ENCODE results near the gene RPS6KA2. TPM values are rescaled to one million over a fixed set of nuclear protein-coding genes. Genes with fewer than 3 reads are reported as not detected.
"Not testable (repeated sequence)": the region's sequence is repeated elsewhere in the genome, so short reads cannot be mapped to it uniquely, and the experiment has no call there.

The RPS6KA2 gene
- polyA plus RNA-seq, 1 donor from 2014 or later, result 4.9 TPM

GRCh38 chr6:166379103-166379586 lies 247.9 kb downstream of the RPS6KA2 start:
- Mint-ChIP-seq H3K4me3 (no peak overlapping the region), H3K27me3 (no peaks in the 10 kb centered on the region), H3K4me1 (peaks cover 6 to 14% (median 11%) of the 10 kb centered on the region in 3 donors), H3K36me3 (no peaks in the 10 kb centered on the region), H3K9me3 (no peaks in the 10 kb centered on the region), H3K27ac (no peak overlapping the region)

- no peak overlapping the region for H3K4me3 Mint-ChIP-seq
- H3K27ac Mint-ChIP-seq, result no peak overlapping the region
Measured at GRCh38 chr6:166377721-166378120, 249.3 kb downstream of the RPS6KA2 start.

GRCh38 chr6:166375013-166375412 lies 252.0 kb downstream of the RPS6KA2 start:
- Mint-ChIP-seq H3K36me3 (peaks cover 3% of the 10 kb centered on the region), H3K4me1 (no peaks in the 10 kb centered on the region), H3K27me3 (no peaks in the 10 kb centered on the region), H3K27ac (no peak overlapping the region), H3K4me3 (no peak overlapping the region), H3K9me3 (peaks cover 0 to 2% (median 0%) of the 10 kb centered on the region in 3 donors)

More at GRCh38 chr6:166377721-166378120, 249.3 kb downstream of the RPS6KA2 start:
- H3K27me3 Mint-ChIP-seq, result no peaks in the 10 kb centered on the region
- H3K4me1 Mint-ChIP-seq, result peaks cover 4 to 9% (median 8%) of the 10 kb centered on the region in 3 donors
- H3K36me3 Mint-ChIP-seq, result peaks cover 3% of the 10 kb centered on the region
- peaks cover 0 to 2% (median 0%) of the 10 kb centered on the region in 3 donors for H3K9me3 Mint-ChIP-seq

- peaks cover 3% of the 10 kb centered on the region for H3K36me3 Mint-ChIP-seq
- H3K9me3 Mint-ChIP-seq, result peaks cover 0 to 2% (median 0%) of the 10 kb centered on the region in 3 donors
- H3K4me1 Mint-ChIP-seq, result peaks cover 0 to 2% (median 0%) of the 10 kb centered on the region in 3 donors
- H3K27me3 Mint-ChIP-seq, result no peaks in the 10 kb centered on the region
- H3K4me3 Mint-ChIP-seq, result no peak overlapping the region
- H3K27ac Mint-ChIP-seq, result no peak overlapping the region
Measured at GRCh38 chr6:166370489-166370888, 256.6 kb downstream of the RPS6KA2 start.

GRCh38 chr6:166369782-166370181 lies 257.3 kb downstream of the RPS6KA2 start:
- Mint-ChIP-seq H3K9me3 (peaks cover 0 to 2% (median 0%) of the 10 kb centered on the region in 3 donors), H3K27me3 (no peaks in the 10 kb centered on the region), H3K36me3 (peaks cover 3% of the 10 kb centered on the region), H3K4me3 (no peak overlapping the region), H3K4me1 (peaks cover 0 to 2% (median 0%) of the 10 kb centered on the region in 3 donors), H3K27ac (no peak overlapping the region)

DNA sequence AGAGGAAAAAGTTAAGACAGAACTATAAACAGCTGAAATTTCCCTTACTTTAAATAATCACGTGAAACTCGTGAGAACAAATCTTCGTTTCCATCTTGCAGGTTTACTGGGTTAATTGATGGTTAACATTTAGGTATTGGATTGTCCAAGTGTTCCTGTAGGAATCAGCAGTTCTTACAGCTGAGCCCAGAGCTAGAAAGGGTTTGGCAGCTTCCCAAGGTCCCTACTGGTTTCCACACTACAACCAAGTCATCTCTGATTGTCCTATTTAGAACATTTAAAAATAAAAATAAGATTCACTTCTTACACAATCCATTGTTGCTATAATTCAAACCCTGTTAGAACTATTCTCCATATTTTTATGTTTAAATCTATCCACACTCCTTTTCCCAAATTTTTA lies 260.1 kb downstream of the RPS6KA2 start:
- Mint-ChIP-seq H3K27me3 (no peaks in the 10 kb centered on the region), H3K27ac (no peak overlapping the region), H3K4me1 (peaks cover 0 to 2% (median 0%) of the 10 kb centered on the region in 3 donors), H3K9me3 (no peaks in the 10 kb centered on the region), H3K36me3 (peaks cover 4% of the 10 kb centered on the region), H3K4me3 (no peak overlapping the region)

GRCh38 chr6:166365806-166366205 lies 261.2 kb downstream of the RPS6KA2 start:
- peak overlapping the region in 1 of 4 donors; percentile 68 for H3K4me3 Mint-ChIP-seq
- peaks cover 0 to 2% (median 0%) of the 10 kb centered on the region in 3 donors for H3K4me1 Mint-ChIP-seq
- no peaks in the 10 kb centered on the region for H3K27me3 Mint-ChIP-seq
- no peak overlapping the region for H3K27ac Mint-ChIP-seq
- no peaks in the 10 kb centered on the region for H3K9me3 Mint-ChIP-seq
- H3K36me3 Mint-ChIP-seq, result peaks cover 4% of the 10 kb centered on the region

DNA sequence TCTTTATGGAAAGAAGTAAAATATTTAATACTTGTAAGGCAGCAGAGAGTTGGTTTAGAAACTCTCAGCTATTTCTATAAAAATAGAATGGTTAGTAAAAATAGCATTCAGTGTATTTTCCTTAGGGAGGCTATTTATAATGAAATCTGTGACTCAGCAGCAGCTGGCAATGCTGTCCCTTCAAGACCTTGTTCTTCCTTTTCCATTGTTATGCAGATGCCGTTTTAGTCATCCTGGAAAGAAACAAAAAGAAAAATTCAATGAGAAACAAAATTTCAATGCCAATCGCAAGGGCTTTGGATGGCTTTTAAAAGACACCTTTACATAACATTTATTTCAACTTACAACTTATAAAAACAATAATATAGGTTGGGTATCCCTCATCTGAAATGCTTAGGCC lies 261.8 kb downstream of the RPS6KA2 start:
- Mint-ChIP-seq H3K4me3 (no peak overlapping the region), H3K4me1 (peaks cover 0 to 2% (median 0%) of the 10 kb centered on the region in 3 donors), H3K9me3 (no peaks in the 10 kb centered on the region), H3K27me3 (no peaks in the 10 kb centered on the region), H3K27ac (no peak overlapping the region), H3K36me3 (peaks cover 4% of the 10 kb centered on the region)

DNA sequence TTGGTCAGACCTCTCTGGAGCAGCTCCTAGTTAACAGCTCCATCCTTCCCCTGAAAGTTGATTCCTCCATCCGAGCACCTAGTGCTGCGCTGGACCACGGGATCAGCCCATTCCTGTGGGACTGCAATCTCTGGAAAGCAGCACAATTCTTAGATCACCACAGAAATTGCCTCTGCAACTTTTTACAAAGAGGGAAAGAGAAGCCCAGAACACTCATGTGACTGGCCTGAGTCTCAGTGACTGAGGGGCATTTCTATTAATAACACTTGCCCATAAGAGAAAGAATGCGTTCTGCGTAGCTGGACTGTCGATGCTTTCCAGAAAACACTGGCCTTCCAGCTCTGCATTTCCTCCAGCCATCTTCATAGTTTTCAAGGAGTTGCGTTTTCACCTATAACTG lies 262.6 kb downstream of the RPS6KA2 start:
- Mint-ChIP-seq H3K27ac (no peak overlapping the region), H3K36me3 (peaks cover 4% of the 10 kb centered on the region), H3K4me1 (peaks cover 0 to 2% (median 0%) of the 10 kb centered on the region in 3 donors), H3K4me3 (no peak overlapping the region), H3K9me3 (no peaks in the 10 kb centered on the region), H3K27me3 (no peaks in the 10 kb centered on the region)

- not testable (repeated sequence) for H3K36me3 Mint-ChIP-seq, H3K9me3 Mint-ChIP-seq, H3K27ac Mint-ChIP-seq, H3K27me3 Mint-ChIP-seq, H3K4me1 Mint-ChIP-seq, H3K4me3 Mint-ChIP-seq
Measured at GRCh38 chr6:166362427-166362826, 264.6 kb downstream of the RPS6KA2 start.

DNA sequence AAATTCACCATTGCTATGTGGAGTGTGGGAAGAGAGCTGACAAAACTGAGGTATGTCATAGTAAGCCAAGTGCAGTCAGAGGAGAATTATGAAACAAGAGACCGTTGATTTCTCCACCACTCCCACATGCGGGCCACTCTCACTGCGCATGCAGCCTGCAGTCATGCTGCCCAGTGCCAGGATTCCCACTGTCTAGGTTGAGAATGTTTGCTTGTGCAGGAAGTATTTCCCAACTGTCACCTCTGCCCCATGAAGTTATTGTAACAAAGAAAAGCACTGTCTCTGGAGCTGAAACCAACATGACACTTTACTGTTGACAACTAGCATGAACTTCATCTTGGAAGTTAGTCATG lies 266.0 kb downstream of the RPS6KA2 start:
- Mint-ChIP-seq H3K4me3 (no peak overlapping the region), H3K27me3 (peaks cover 2% of the 10 kb centered on the region), H3K36me3 (peaks cover 4% of the 10 kb centered on the region), H3K4me1 (peaks cover 0 to 2% (median 0%) of the 10 kb centered on the region in 3 donors), H3K27ac (no peak overlapping the region), H3K9me3 (peaks cover 4 to 7% (median 6%) of the 10 kb centered on the region in 3 donors)

DNA sequence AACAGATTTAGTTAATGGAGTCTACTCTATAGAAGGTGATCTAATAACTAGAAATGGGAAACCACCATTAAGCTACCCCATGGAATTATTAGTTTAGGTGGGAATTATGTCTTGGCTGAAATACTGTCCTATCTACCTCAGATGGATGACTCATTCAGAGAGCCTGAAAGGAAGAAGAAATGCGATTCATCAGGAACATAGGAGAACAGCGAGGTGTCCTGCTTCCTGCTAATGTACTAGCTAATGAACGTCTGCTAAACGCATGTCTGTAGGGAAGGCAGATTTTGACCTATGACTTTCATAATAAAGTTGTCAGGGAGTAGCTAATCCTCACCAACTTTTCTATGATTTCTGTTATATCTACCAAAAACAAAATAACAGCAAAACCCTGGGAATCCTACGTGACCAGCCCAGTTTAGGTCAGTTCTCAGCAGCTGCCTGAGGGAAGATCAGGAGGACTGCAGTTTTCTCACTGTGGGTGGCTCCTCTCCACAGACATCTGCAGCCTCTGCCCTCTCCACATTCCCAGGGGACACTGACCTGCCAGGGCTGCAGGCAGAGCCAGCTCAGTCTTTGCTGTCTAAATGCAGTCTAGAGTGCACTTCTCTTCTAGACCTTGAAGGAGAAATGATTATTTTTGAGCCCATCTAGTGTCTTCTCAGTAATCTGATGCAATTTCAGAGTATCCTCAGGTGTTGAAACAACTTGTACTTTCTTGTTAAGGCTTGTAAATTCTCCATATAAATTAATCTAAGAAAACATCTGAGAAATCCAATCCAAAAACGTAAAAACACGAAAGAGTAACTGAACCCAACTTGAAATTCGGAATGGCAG lies 266.6 kb downstream of the RPS6KA2 start:
- Mint-ChIP-seq H3K4me1 (no peaks in the 10 kb centered on the region), H3K36me3 (peaks cover 4% of the 10 kb centered on the region), H3K9me3 (peaks cover 4 to 7% (median 6%) of the 10 kb centered on the region in 3 donors), H3K27ac (no peak overlapping the region), H3K27me3 (peaks cover 2% of the 10 kb centered on the region), H3K4me3 (no peak overlapping the region)

Other genes with a start within 250 kb of the RPS6KA2 start
- 38.6 TPM for gene MPC1, start 244.3 kb downstream of the RPS6KA2 start, polyA plus RNA-seq
- gene RAMACL, start 40.6 kb downstream of the RPS6KA2 start, polyA plus RNA-seq, result 0.15 TPM